Thoracic aorta (tissue), 2 donors: ENCODE measurements around the gene VAV2. TPM values are rescaled to one million over a fixed set of nuclear protein-coding genes. Genes with fewer than 3 reads are reported as not detected.

ENCODE experiments used
- ATAC-seq: fragments of 150-250 bp; one replicate; pipeline ENCODE4 v1.8.0; 2017; ENCODE audit warnings: low read depth; ENCODE audit not compliant: insufficient number of reproducible peaks, low FRiP score
- DNase-seq: peaks from one replicate; pipeline ENCODE4 v3.0.0-alpha.2; 2020; ENCODE audit warnings: low spot score
- H3K27ac ChIP-seq, 2 donors: fragments of 200-600 bp; sonication (generic); 1 replicate in 1 of 2; 2 replicates in 1 of 2; pipeline ENCODE4 v1.5.1; 2016; ENCODE audit warnings: mild to moderate bottlenecking in 2 of 2, moderate library complexity in 2 of 2
- H3K27me3 ChIP-seq: fragments of 200-600 bp; sonication (generic); replicated peaks from 2 replicates; pipeline ENCODE4 v1.6.0; 2016; ENCODE audit warnings: mild to moderate bottlenecking; ENCODE audit not compliant: insufficient read depth
- H3K36me3 ChIP-seq: fragments of 200-600 bp; sonication (generic); one replicate; pipeline ENCODE4 v1.5.1; 2016
- H3K4me1 ChIP-seq, 2 donors: fragments of 200-600 bp; sonication (generic); 1 replicate in 1 of 2; 2 replicates in 1 of 2; pipeline versions ENCODE4 v1.5.1 to v1.6.0; 2016; ENCODE audit warnings: low read depth in 2 of 2, mild to moderate bottlenecking in 1 of 2; ENCODE audit not compliant: control insufficient read depth in 1 of 2
- H3K4me3 ChIP-seq: fragments of 200-600 bp; sonication (generic); 2 replicates; pipeline ENCODE4 v1.5.1; 2016; ENCODE audit warnings: mild to moderate bottlenecking
- H3K9me3 ChIP-seq: fragments of 200-600 bp; sonication (generic); 2 replicates; pipeline ENCODE4 v1.5.1; 2016
- total RNA-seq, 2 donors: library from RNA; depleted of rRNA; stranded (reverse); fragments of >200 nt; gene quantifications; one replicate each; pipeline versions ENCODE4 v1.1.0 to v1.2.3, GENCODE V29; 2016
- TF ChIP-seq, protein P1 (sequence below): fragments of 200-600 bp; sonication (generic); IDR thresholded peaks from one replicate; pipeline ENCODE4 v1.5.1; 2019; ENCODE audit warnings: antibody characterized with exemption

VAV2 gene
- total RNA-seq, 2 donors from 2014 or later, result 10.1 to 11.5 TPM

DNA sequence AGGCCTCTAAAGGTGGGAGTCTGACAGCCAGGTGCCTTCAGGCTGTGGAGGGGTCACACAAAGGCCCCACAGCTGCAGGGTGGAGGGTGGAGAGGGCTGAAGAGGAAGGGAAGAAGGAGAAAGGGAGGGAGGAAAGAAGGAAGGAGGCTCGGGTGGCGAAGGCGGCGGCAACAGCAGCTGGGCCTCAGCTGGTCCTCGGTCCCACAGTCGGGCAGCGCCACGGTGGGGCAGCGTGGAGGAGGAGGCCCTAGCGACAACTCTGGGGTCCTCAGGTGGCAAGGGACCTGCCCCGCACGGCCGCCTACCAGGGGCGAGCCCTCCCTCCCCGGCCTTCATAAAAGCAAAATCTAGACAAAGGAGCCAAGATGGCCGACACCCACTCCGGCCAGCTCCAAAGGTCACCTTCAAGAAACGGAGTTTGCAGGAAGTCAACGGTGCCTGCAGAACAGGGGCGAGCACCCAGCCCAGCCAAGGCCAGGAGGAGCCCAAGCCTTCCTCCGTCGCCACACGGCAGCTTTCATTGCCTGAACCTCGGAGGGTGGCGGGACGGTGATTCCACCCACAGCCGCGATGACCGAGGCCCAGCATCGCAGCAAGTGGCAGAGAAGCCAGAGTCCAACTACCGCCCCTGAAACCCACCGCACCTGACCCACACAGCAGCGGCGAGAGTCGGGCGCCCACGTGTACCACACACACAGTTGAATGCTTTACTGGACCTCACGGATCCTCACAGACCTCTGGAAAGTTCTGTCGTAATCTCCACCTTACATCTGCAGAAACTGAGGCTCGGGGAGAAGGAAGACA lies 98.7 kb downstream of the VAV2 start:
- ATAC-seq (no peak), DNase-seq (no peak)
- no peak overlapping the region for H3K27ac ChIP-seq
- TF ChIP-seq, protein P1, sequence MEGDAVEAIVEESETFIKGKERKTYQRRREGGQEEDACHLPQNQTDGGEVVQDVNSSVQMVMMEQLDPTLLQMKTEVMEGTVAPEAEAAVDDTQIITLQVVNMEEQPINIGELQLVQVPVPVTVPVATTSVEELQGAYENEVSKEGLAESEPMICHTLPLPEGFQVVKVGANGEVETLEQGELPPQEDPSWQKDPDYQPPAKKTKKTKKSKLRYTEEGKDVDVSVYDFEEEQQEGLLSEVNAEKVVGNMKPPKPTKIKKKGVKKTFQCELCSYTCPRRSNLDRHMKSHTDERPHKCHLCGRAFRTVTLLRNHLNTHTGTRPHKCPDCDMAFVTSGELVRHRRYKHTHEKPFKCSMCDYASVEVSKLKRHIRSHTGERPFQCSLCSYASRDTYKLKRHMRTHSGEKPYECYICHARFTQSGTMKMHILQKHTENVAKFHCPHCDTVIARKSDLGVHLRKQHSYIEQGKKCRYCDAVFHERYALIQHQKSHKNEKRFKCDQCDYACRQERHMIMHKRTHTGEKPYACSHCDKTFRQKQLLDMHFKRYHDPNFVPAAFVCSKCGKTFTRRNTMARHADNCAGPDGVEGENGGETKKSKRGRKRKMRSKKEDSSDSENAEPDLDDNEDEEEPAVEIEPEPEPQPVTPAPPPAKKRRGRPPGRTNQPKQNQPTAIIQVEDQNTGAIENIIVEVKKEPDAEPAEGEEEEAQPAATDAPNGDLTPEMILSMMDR, result no peak
- H3K4me1 ChIP-seq, result peaks cover 0 to 6% of the 10 kb centered on the region in 2 donors
- H3K36me3 ChIP-seq, result no peaks in the 10 kb centered on the region
- no peak overlapping the region for H3K4me3 ChIP-seq
- no peaks in the 10 kb centered on the region for H3K27me3 ChIP-seq
- H3K9me3 ChIP-seq, result no peaks in the 10 kb centered on the region

DNA sequence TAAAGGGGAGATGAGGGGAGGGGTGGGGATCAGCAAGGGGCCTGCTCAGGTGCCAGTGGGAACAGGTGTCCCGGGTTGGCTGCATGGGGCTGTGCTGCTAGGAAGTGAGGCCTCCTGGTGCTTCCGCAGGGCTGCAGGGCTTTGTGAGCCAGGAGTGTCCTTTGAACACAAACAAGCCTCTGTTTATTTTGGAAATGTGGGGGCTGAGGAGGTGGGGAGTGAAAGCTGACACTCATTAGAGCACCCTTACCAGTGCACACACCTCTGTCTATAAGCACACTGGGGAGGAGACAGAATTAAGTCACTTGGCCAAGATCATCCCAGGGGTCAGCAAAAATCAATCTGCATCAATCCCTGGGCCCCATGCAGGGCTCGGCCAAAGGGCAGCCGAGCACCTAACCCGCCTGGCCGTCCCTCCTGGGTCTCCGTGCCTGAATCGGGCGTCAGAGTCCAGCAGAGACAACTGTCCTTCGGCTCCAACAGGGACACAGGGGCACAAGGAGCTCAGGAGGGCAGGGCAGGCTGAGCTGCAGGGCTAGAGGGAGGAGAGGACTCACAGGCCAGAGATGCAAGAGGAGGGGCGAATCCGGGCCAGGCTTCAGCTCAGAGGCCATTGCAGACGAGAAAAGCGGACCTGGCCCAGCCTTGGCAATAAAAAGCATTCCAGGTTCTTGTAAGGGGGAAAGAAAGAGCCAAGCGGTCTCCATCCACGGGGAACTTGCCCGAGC lies 99.8 kb downstream of the VAV2 start:
- ATAC-seq, result no peak
- no peak overlapping the region for H3K27ac ChIP-seq
- TF ChIP-seq, protein P1, result no peak

DNA sequence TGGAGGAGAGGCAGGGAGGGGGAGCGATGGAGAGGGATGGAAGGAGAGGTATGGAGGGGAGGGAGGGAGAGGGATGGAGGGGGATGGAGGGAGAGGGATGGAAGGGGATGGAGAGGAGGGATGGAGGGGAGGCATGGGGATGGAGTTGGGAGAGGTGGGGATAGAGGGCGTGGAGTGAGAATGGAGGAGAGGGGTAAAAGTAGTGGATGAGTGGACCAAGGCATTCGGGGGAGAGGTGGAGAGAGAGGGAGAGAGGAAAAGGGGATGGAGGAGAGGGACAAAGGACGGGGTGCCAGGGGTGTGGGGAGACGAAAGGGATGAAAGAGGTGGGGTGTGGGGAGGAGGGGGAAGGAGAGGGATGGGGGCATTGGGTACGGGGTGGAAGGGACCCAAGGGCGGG lies 100.4 kb downstream of the VAV2 start:
- no peaks in the 10 kb centered on the region for H3K4me1 ChIP-seq
- H3K4me3 ChIP-seq, result no peak overlapping the region
- ATAC-seq (no peak), DNase-seq (no peak)
- no peaks in the 10 kb centered on the region for H3K9me3 ChIP-seq
- TF ChIP-seq, protein P1, result no peak
- no peaks in the 10 kb centered on the region for H3K36me3 ChIP-seq
- H3K27me3 ChIP-seq, result no peaks in the 10 kb centered on the region
- no peak overlapping the region for H3K27ac ChIP-seq

More for the DNA sequence above, 99.8 kb downstream of the VAV2 start:
- Histone ChIP-seq H3K36me3 (no peaks in the 10 kb centered on the region), H3K9me3 (no peaks in the 10 kb centered on the region), H3K27me3 (no peaks in the 10 kb centered on the region), H3K4me3 (no peak overlapping the region), H3K4me1 (no peaks in the 10 kb centered on the region)
- DNase-seq, result no peak

DNA sequence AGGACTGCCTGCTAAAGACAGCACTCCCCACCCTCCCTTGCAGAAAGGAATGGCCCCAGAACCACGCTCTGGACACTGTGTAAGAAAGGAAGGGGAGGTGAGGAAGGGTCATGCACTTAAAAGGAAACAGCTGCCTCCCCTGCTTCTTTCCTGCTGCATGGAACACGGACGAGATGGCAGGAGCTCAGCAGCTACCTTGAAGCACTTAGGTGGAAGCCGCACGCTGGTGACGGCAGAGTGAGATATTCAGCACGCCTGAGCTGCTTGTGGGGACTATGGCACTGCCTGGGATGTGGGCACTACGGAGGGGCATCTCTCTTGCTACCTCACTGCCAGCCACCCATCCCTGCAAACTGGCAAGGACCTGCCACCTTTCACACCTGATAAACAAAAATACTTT lies 101.5 kb downstream of the VAV2 start:
- DNase-seq (no peak), ATAC-seq (no peak)
- TF ChIP-seq, protein P1, result no peak
- H3K4me1 ChIP-seq, result no peaks in the 10 kb centered on the region
- no peaks in the 10 kb centered on the region for H3K9me3 ChIP-seq
- H3K4me3 ChIP-seq, result no peak overlapping the region
- H3K27me3 ChIP-seq, result no peaks in the 10 kb centered on the region
- H3K36me3 ChIP-seq, result no peaks in the 10 kb centered on the region
- no peak overlapping the region for H3K27ac ChIP-seq

DNA sequence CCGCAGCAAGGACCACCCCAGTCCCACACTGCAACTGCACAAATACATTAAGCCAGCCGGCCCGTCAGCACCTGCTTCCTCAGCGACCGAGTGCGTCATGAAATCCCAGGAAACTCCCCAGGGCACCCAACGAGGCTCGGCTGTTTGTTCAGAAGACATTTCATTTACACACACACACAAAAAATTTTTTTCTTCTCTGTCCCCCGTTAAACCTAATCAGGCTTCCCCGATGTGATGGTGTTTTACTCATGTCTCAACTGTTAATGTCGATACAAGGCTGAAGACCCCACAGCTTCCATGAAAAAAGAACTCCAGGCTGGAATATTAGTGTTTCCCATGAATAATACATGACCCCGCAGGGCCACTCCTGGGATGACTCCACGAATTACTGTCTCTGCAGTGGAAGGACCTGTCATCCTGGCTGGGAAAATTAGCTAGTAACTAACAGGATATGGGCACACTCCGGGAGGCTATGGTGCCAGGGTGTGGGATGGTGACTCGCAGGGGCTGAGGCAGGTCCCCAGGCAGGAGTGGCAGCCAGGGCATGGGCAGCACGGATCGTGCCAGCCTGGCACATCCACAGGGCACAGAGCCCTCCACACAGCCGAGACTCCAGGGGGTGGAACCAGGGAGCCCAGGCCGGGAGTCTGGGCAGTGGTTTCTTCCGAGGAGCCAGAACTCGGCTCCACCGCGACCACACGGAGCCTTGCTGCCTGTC lies 102.4 kb downstream of the VAV2 start:
- no peaks in the 10 kb centered on the region for H3K4me1 ChIP-seq
- H3K27ac ChIP-seq, result no peak overlapping the region
- TF ChIP-seq, protein P1, result no peak
- no peaks in the 10 kb centered on the region for H3K27me3 ChIP-seq
- no peaks in the 10 kb centered on the region for H3K9me3 ChIP-seq
- H3K36me3 ChIP-seq, result no peaks in the 10 kb centered on the region
- ATAC-seq, result no peak
- no peak overlapping the region for H3K4me3 ChIP-seq
- no peak for DNase-seq
